Thymus (tissue), 11 donors: Measurements from ENCODE around the gene PLEKHG5. TPM values are rescaled to one million over a fixed set of nuclear protein-coding genes. Genes with fewer than 3 reads are reported as not detected.

ENCODE experiments used
- DNase-seq, 9 donors: peaks; one replicate each; pipeline ENCODE4 v3.0.0-alpha.2; 2013; ENCODE audit warnings: low spot score in 9 of 9, low read depth in 6 of 9, missing footprints in 1 of 9
- H3K27ac ChIP-seq, 2 donors: one replicate each; pipeline ENCODE4 v1.5.1; 2013; ENCODE audit warnings: control low read depth in 1 of 2, low read depth in 1 of 2, low read length in 1 of 2, mild to moderate bottlenecking in 1 of 2, moderate library complexity in 1 of 2
- H3K27me3 ChIP-seq, 2 donors: one replicate each; pipeline ENCODE4 v1.5.1; 2013; ENCODE audit warnings: low read length in 1 of 2; ENCODE audit not compliant: control insufficient read depth in 2 of 2, insufficient read depth in 1 of 2
- H3K36me3 ChIP-seq, 2 donors: one replicate each; pipeline ENCODE4 v1.5.1; 2013; ENCODE audit warnings: low read length in 1 of 2, mild to moderate bottlenecking in 1 of 2, moderate library complexity in 1 of 2; ENCODE audit not compliant: control insufficient read depth in 2 of 2, insufficient read depth in 2 of 2
- H3K4me1 ChIP-seq, 2 donors: one replicate each; pipeline ENCODE4 v1.5.1; 2013; ENCODE audit warnings: low read length in 2 of 2; ENCODE audit not compliant: control insufficient read depth in 2 of 2, insufficient read depth in 2 of 2
- H3K4me3 ChIP-seq, 2 donors: one replicate each; pipeline ENCODE4 v1.5.1; 2013; ENCODE audit warnings: low read length in 2 of 2, control low read depth in 1 of 2, mild to moderate bottlenecking in 1 of 2
- H3K9me3 ChIP-seq, 2 donors: one replicate each; pipeline ENCODE4 v1.5.1; 2013; ENCODE audit warnings: low read length in 1 of 2, mild to moderate bottlenecking in 1 of 2; ENCODE audit not compliant: control insufficient read depth in 2 of 2, insufficient read depth in 1 of 2
- WGBS: extraction: QIAGEN DNeasy Blood & Tissue Kit; methylation state at CpG from one replicate; pipeline ENCODE4 v1.1.7; 2013; 5-methylcytosine and 5-hydroxymethylcytosine counted together
- polyA plus RNA-seq: library from polyadenylated mRNA; stranded (reverse); fragments of 200-250 nt; gene quantifications from one replicate; pipeline ENCODE4 v1.2.3, GENCODE V29; 2013
- total RNA-seq: library from RNA; stranded (reverse); fragments of 120-200 nt; gene quantifications from one replicate; pipeline ENCODE4 v1.2.4, GENCODE V29; 2013
- donor health status: healthy.

PLEKHG5 gene
- total and polyA plus RNA-seq, 2 donors, result 2.4 to 4.6 TPM

DNA sequence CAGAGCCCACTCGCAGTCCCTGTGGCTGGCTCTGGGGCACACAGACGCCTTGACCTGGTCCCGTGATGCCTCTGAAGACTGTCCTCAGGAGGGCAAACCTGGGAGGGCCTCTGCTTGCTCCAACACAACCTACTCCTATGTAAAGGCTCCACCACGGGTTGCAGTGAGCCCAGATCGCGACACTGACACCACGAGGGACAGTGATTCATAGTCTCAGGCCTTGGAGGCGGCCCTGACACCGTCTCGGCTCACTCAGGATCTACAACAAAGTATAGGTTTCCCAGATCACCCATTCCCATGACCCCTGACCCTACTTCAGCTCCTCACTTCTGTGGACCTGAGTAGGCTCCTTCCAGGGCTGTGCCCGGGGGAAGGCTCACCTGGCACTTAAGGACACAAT lies 34.8 kb upstream of the PLEKHG5 start:
- no peak overlapping the region for H3K4me3 ChIP-seq
- H3K36me3 ChIP-seq, result peaks cover 37 to 47% of the 10 kb centered on the region in 2 donors
- WGBS, result 92% methylated on average over 11 of the region's 11 CpGs
- H3K27me3 ChIP-seq, result no peaks in the 10 kb centered on the region
- H3K9me3 ChIP-seq, result no peaks in the 10 kb centered on the region
- no peaks in the 10 kb centered on the region for H3K4me1 ChIP-seq
- no peak for DNase-seq
- no peak overlapping the region for H3K27ac ChIP-seq

DNA sequence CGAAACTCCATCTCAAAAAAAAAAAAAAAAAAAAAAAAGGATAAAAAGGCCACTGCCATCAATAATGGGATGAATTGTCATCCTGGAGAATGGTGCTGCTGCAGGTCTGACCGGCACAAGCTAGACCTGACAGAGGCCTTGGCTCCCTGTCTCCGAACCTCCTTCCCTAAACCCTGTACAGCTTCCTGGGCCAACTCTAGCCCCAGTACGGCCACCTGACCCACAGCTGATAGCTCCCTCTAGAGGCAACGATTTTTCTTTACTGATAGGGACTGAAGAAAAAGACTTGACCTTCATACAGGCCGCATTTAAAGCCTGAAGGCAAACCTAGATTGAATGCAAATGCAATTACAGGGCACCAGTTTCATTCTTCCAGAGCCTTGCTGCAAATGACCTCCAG lies 32.1 kb upstream of the PLEKHG5 start:
- H3K4me3 ChIP-seq, result no peak overlapping the region
- no peaks in the 10 kb centered on the region for H3K27me3 ChIP-seq
- H3K4me1 ChIP-seq, result no peaks in the 10 kb centered on the region
- H3K27ac ChIP-seq, result no peak overlapping the region
- WGBS, result 69% methylated on average over 6 of the region's 6 CpGs
- H3K9me3 ChIP-seq, result no peaks in the 10 kb centered on the region
- no peak for DNase-seq
- peaks cover 28 to 33% of the 10 kb centered on the region in 2 donors for H3K36me3 ChIP-seq

DNA sequence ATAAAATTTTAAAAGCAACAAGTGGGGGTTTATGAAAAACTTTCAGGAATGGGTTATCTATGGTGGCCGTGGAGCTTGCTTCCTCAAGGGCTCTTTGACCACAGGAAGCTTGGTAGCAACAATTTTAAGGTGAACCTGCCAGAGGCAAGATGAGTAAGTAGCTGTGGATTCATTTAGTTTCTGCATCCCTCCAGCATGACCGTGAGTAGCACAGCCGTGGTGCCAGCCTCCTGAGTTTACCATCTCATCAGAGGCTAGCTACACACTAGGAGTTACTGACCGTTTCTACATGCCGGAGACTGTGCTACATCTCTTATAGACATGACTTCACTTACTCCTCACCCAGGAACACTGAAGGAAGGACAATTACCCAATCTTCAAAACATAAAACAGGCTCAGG lies 30.1 kb upstream of the PLEKHG5 start:
- 86% methylated on average over 5 of the region's 5 CpGs for WGBS

DNA sequence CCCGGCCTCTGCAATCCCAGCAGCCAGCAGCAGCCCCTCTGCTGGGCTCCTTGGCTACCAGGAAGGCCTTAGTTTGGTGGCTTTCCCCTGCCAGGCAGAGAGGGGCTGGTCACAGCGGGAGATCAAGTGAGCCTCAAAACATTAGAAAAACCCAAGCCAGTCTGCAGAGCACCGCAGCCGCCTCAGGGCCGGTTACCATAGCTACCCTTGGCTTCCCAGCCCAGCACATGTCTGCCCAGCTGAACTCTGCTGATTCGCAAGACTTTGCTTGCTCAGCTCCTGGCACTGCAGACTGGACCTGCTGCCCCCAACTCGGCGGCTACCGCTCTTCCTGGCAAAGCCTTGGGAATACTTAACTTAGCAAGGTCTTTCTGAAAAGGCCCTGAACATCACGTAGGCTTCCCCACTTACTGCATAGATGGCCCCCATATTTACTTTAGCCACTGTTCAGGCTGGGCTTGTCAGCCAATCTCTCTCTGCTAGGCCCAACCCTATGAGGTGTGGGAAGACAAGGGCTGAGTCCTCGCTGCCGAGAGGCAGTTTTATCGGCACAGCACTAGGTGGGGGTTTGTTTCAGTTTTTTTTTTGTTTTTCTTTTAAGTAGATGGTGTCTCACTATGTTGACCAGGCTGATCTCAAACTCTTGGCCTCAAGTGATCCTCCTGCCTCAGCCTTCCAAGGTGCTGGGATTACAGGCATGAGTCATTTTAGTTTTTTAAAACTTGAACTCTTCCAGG lies 28.6 kb upstream of the PLEKHG5 start:
- H3K36me3 ChIP-seq, result peaks cover 1 to 6% of the 10 kb centered on the region in 2 donors
- 84% methylated on average over 13 of the region's 13 CpGs for WGBS
- DNase-seq, result no peak

More for the DNA sequence above, 30.1 kb upstream of the PLEKHG5 start:
- H3K9me3 ChIP-seq, result no peaks in the 10 kb centered on the region
- no peaks in the 10 kb centered on the region for H3K27me3 ChIP-seq
- no peaks in the 10 kb centered on the region for H3K4me1 ChIP-seq
- H3K27ac ChIP-seq, result no peak overlapping the region
- DNase-seq, result no peak
- no peak overlapping the region for H3K4me3 ChIP-seq
- H3K36me3 ChIP-seq, result peaks cover 16 to 18% of the 10 kb centered on the region in 2 donors

DNA sequence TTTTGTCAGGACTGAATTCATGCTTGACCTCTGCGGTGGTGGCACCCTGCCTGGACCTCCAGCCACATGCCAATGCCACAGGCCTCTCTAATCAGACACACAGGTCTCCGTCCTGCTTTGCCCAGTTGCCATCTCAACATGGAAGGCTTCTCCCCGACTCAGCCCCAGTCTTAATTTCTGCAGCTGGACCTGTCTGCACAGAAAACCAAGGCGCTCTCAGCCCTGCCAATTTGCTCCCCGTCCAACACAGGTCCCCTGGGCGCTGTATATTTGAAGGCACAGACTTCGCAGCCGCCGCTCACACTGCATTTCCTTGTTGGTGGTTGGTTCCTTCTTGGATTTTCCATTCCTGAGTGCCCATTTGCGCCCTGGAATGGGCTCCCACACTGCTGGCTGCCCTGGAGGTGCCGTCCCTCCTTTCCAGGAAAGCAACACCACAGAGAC lies 28.0 kb upstream of the PLEKHG5 start:
- DNase-seq, result no peak
- H3K4me3 ChIP-seq, result no peak overlapping the region
- H3K4me1 ChIP-seq, result no peaks in the 10 kb centered on the region
- peaks cover 0 to 6% of the 10 kb centered on the region in 2 donors for H3K36me3 ChIP-seq
- no peaks in the 10 kb centered on the region for H3K9me3 ChIP-seq
- WGBS, result 91% methylated on average over 11 of the region's 11 CpGs
- no peak overlapping the region for H3K27ac ChIP-seq
- no peaks in the 10 kb centered on the region for H3K27me3 ChIP-seq

More for the DNA sequence above, 28.6 kb upstream of the PLEKHG5 start:
- H3K27ac ChIP-seq, result no peak overlapping the region
- H3K27me3 ChIP-seq, result no peaks in the 10 kb centered on the region
- H3K4me1 ChIP-seq, result no peaks in the 10 kb centered on the region
- no peaks in the 10 kb centered on the region for H3K9me3 ChIP-seq
- no peak overlapping the region for H3K4me3 ChIP-seq

DNA sequence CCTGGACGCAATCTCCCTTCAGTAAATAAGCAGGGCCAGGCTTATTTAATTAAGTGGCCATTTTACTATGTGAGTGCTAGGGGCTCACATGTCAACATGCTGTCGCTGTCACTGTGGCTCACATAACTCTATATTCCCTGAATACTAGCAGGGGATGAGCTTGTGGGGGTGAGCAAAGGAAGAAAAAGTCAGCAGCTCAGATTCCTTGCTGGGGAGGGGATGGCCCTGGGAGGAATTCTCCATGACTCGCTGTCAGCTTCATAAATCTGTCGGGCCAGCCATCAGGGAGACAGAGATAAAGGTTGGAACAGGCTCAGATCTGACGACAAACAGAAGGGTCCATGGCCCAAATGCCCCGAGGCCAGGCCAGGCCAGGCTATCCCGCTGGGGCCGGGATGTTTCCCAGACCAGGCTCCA lies 26.0 kb upstream of the PLEKHG5 start:
- H3K9me3 ChIP-seq, result no peaks in the 10 kb centered on the region
- H3K36me3 ChIP-seq, result no peaks in the 10 kb centered on the region
- H3K4me3 ChIP-seq, result no peak overlapping the region
- no peaks in the 10 kb centered on the region for H3K27me3 ChIP-seq
- no peak overlapping the region for H3K27ac ChIP-seq
- no peak for DNase-seq
- 90% methylated on average over 8 of the region's 8 CpGs for WGBS
- no peaks in the 10 kb centered on the region for H3K4me1 ChIP-seq

DNA sequence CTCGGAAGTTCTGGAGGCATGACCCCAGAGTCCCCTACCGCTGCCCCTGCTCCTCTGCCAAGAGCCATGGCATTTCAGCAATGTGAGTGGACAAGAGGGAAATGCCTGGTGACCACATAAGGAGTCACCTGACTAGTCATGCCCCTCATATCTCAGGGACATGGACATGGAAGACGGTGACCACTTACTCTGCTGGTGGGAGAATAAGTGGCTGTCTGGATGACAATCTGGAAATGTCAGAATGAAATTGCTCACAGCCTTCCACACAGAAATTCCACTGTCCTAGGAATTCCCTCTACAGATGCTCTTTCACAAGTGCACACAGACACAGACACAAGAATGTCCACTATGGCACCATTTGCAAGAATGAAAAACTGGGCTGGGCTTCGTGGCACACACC lies 24.3 kb upstream of the PLEKHG5 start:
- 87% methylated on average over 4 of the region's 4 CpGs for WGBS
- Histone ChIP-seq H3K4me3 (no peak overlapping the region), H3K4me1 (no peaks in the 10 kb centered on the region), H3K27ac (no peak overlapping the region), H3K9me3 (no peaks in the 10 kb centered on the region), H3K27me3 (no peaks in the 10 kb centered on the region), H3K36me3 (no peaks in the 10 kb centered on the region)
- DNase-seq, result no peak

DNA sequence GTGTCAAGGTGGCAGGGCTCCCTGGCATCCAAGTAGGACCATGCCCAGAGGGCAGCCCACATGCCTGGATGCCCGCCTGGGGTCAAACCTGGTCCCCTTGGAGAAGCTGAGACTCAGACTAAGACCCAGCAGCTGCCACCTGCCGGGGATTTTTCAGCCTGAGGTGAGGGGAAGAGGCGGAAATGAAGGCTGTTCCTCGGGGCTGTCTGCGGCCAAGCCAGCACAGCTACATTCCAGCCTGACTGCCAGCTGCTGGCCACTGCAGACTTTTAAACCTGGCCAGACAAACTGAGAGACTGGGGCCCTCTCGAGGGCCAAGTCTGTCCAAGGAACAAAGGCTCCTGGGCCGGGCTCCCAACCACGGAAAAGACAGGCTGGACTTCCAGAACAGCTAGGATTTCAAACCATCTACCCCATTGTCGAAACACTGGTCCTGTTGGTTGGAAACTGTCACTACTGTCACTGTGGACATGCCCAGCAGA lies 21.9 kb upstream of the PLEKHG5 start:
- no peaks in the 10 kb centered on the region for H3K4me1 ChIP-seq
- no peaks in the 10 kb centered on the region for H3K36me3 ChIP-seq
- DNase-seq, result no peak
- no peaks in the 10 kb centered on the region for H3K9me3 ChIP-seq
- H3K27ac ChIP-seq, result no peak overlapping the region
- no peak overlapping the region for H3K4me3 ChIP-seq
- H3K27me3 ChIP-seq, result peaks cover 0 to 12% of the 10 kb centered on the region in 2 donors
- 91% methylated on average over 9 of the region's 9 CpGs for WGBS

DNA sequence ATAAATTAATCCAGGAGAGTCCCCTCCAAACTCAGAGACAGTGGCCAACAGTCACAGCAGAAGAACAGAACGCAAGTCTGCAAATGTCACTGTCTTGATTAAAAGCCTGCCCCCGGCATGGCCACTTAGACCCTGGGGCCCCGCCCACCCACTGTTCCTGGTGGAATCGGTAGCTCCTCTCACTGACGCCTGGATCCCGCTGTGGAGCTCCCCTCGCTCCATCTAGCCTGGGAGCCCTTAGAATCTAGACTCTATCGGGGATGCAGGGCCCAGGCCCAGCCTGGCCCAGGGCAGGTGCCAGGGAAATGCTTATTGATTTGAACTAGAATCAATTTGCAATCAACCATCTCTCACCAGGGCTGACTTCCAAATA lies 21.4 kb upstream of the PLEKHG5 start:
- no peak overlapping the region for H3K27ac ChIP-seq
- no peak overlapping the region for H3K4me3 ChIP-seq
- no peaks in the 10 kb centered on the region for H3K36me3 ChIP-seq
- WGBS, result 91% methylated on average over 8 of the region's 8 CpGs
- H3K4me1 ChIP-seq, result no peaks in the 10 kb centered on the region
- no peaks in the 10 kb centered on the region for H3K9me3 ChIP-seq
- peaks cover 0 to 12% of the 10 kb centered on the region in 2 donors for H3K27me3 ChIP-seq
- DNase-seq, result no peak
